KMS-11 (cell line): ENCODE results near the gene ELK3.
A peak's percentile ranks its signal among the peaks of the same experiment; 100 is the strongest.
"Not testable (repeated sequence)": the region's sequence is repeated elsewhere in the genome, so short reads cannot be mapped to it uniquely, and the experiment has no call there.

Experiments used
- H2AFZ ChIP-seq: fragments of 200-600 bp; sonication (generic); 2 replicates; pipeline ENCODE4 v1.6.1; 2016; ENCODE audit warnings: antibody characterized with exemption, mixed run types, low read depth
- H3K27ac ChIP-seq: fragments of 200-600 bp; sonication (generic); 2 replicates; pipeline ENCODE4 v1.6.1; 2016; ENCODE audit warnings: mild to moderate bottlenecking, mixed run types
- H3K27me3 ChIP-seq: fragments of 200-600 bp; sonication (generic); 2 replicates; pipeline ENCODE4 v1.6.1; 2017; ENCODE audit warnings: mild to moderate bottlenecking, low read depth, mixed run types, moderate library complexity; ENCODE audit not compliant: insufficient read depth
- H3K36me3 ChIP-seq: fragments of 200-600 bp; sonication (generic); 2 replicates; pipeline ENCODE4 v1.6.1; 2017; ENCODE audit warnings: mild to moderate bottlenecking, mixed run types; ENCODE audit not compliant: insufficient read depth
- H3K4me1 ChIP-seq: fragments of 200-600 bp; sonication (generic); 2 replicates; pipeline ENCODE4 v1.6.1; 2016; ENCODE audit warnings: mild to moderate bottlenecking, low read depth, mixed run types; ENCODE audit not compliant: poor library complexity, severe bottlenecking
- H3K4me2 ChIP-seq: fragments of 200-600 bp; sonication (generic); 2 replicates; pipeline ENCODE4 v1.7.0; 2016; ENCODE audit warnings: mild to moderate bottlenecking, mixed run types
- H3K4me3 ChIP-seq: fragments of 200-600 bp; sonication (generic); IDR thresholded peaks from 2 replicates; pipeline ENCODE4 v1.6.1; 2017; ENCODE audit warnings: low read depth, low read length, mixed read lengths; ENCODE audit not compliant: insufficient read depth
- H3K79me2 ChIP-seq: fragments of 200-600 bp; sonication (generic); 2 replicates; pipeline ENCODE4 v1.6.1; 2016; ENCODE audit warnings: low read depth, mixed run types; ENCODE audit not compliant: insufficient read depth
- H3K9ac ChIP-seq: fragments of 200-600 bp; sonication (generic); 2 replicates; pipeline ENCODE4 v1.6.1; 2016; ENCODE audit warnings: mild to moderate bottlenecking, mixed run types
- H4K20me1 ChIP-seq: fragments of 200-600 bp; sonication (generic); 2 replicates; pipeline ENCODE4 v1.6.1; 2016; ENCODE audit warnings: mild to moderate bottlenecking, mixed run types; ENCODE audit not compliant: insufficient read depth
- TF ChIP-seq, protein P1 (sequence below): fragments of 200-600 bp; sonication (generic); conservative IDR thresholded peaks from 2 replicates; pipeline ENCODE4 v1.6.1; 2017; ENCODE audit warnings: low read depth, mild to moderate bottlenecking, antibody characterized with exemption, low read length, moderate library complexity, mixed read lengths

The ELK3 gene

GRCh38 chr12:96311191-96311590 lies 117.0 kb downstream of the ELK3 start:
- H3K9ac ChIP-seq: no peak overlapping the region
- TF ChIP-seq, protein P1, sequence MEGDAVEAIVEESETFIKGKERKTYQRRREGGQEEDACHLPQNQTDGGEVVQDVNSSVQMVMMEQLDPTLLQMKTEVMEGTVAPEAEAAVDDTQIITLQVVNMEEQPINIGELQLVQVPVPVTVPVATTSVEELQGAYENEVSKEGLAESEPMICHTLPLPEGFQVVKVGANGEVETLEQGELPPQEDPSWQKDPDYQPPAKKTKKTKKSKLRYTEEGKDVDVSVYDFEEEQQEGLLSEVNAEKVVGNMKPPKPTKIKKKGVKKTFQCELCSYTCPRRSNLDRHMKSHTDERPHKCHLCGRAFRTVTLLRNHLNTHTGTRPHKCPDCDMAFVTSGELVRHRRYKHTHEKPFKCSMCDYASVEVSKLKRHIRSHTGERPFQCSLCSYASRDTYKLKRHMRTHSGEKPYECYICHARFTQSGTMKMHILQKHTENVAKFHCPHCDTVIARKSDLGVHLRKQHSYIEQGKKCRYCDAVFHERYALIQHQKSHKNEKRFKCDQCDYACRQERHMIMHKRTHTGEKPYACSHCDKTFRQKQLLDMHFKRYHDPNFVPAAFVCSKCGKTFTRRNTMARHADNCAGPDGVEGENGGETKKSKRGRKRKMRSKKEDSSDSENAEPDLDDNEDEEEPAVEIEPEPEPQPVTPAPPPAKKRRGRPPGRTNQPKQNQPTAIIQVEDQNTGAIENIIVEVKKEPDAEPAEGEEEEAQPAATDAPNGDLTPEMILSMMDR: no peak
- H3K4me3 ChIP-seq: no peak overlapping the region
- no peak overlapping the region for H3K4me2 ChIP-seq
- H3K4me1 ChIP-seq: peaks cover 22% of the 10 kb centered on the region
- H4K20me1 ChIP-seq: no peaks in the 10 kb centered on the region
- H3K79me2 ChIP-seq: no peaks in the 10 kb centered on the region
- no peaks in the 10 kb centered on the region for H3K27me3 ChIP-seq
- no peak overlapping the region for H3K27ac ChIP-seq
- no peaks in the 10 kb centered on the region for H3K36me3 ChIP-seq
- no peak overlapping the region for H2AFZ ChIP-seq

GRCh38 chr12:96313606-96314005 lies 119.4 kb downstream of the ELK3 start:
- TF ChIP-seq, protein P1: no peak
- no peaks in the 10 kb centered on the region for H3K79me2 ChIP-seq
- H3K4me3 ChIP-seq: no peak overlapping the region
- H3K9ac ChIP-seq: no peak overlapping the region
- no peak overlapping the region for H3K27ac ChIP-seq
- H2AFZ ChIP-seq: no peak overlapping the region
- H4K20me1 ChIP-seq: no peaks in the 10 kb centered on the region
- H3K4me2 ChIP-seq: peak overlapping the region; percentile 10; the same call in 1 of the 2 replicates
- no peaks in the 10 kb centered on the region for H3K36me3 ChIP-seq
- no peaks in the 10 kb centered on the region for H3K27me3 ChIP-seq
- H3K4me1 ChIP-seq: peaks cover 22% of the 10 kb centered on the region

DNA sequence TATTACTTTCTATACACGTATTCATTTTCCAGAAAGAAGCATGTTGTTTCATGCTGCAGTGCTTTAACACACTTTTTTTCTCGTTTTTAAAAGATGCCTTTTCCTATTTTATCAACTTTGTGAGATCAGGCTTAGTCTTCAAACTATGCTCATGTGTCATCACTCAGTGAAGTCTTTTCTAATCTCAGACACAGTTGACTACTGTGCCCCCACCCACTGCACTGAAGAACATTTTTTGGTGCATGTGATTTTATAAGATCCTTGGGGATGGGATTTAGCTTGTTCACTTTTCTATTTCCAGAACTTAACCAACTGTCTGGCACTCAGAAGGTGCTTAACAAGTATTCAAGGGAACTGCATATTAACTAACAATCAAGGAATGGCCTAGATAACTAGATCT lies 120.5 kb downstream of the ELK3 start:
- TF ChIP-seq, protein P1: no peak
- Histone ChIP-seq H3K4me3 (no peak overlapping the region), H4K20me1 (no peaks in the 10 kb centered on the region), H3K27ac (no peak overlapping the region), H3K27me3 (no peaks in the 10 kb centered on the region), H2AFZ (no peak overlapping the region), H3K4me2 (no peak overlapping the region), H3K9ac (no peak overlapping the region), H3K36me3 (no peaks in the 10 kb centered on the region), H3K4me1 (peaks cover 22% of the 10 kb centered on the region), H3K79me2 (no peaks in the 10 kb centered on the region)

GRCh38 chr12:96315741-96316481 lies 121.7 kb downstream of the ELK3 start:
- not testable (repeated sequence) for H3K27ac ChIP-seq, H3K9ac ChIP-seq, H3K4me3 ChIP-seq

DNA sequence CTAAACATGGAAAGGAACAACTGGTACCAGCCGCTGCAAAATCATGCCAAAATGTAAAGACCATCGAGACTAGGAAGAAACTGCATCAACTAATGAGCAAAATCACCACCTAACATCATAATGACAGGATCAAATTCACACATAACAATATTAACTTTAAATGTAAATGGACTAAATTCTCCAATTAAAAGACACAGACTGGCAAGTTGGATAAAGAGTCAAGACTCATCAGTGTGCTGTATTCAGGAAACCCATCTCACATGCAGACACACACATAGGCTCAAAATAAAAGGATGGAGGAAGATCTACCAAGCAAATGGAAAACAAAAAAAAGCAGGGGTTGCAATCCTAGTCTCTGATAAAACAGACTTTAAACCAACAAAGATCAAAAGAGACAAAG lies 123.6 kb downstream of the ELK3 start:
- H2AFZ ChIP-seq, H3K27ac ChIP-seq, H3K27me3 ChIP-seq, H3K4me3 ChIP-seq, H3K36me3 ChIP-seq, H3K4me2 ChIP-seq, H4K20me1 ChIP-seq, H3K9ac ChIP-seq, H3K79me2 ChIP-seq: not testable (repeated sequence)
- H3K4me1 ChIP-seq: peaks cover 16% of the 10 kb centered on the region

More at GRCh38 chr12:96315741-96316481, 121.7 kb downstream of the ELK3 start:
- H3K4me2 ChIP-seq, H4K20me1 ChIP-seq, H2AFZ ChIP-seq, H3K79me2 ChIP-seq, H3K36me3 ChIP-seq, H3K27me3 ChIP-seq: not testable (repeated sequence)
- H3K4me1 ChIP-seq: peaks cover 22% of the 10 kb centered on the region
